A673 (cell line): Measurements from ENCODE around the gene TMEM255A. TPM values are rescaled to one million over a fixed set of nuclear protein-coding genes. Genes with fewer than 3 reads are reported as not detected.
A peak's percentile ranks its signal among the peaks of the same experiment; 100 is the strongest.

Experiments
- BruUV-seq: library from RNA; stranded (reverse); fragments of 400-500 nt; replicated peaks from 2 replicates; lab custom pipeline; 2021; lab: Mats Ljungman, UMichigan
- CTCF ChIA-PET: fragments of 300-600 bp; sonication (Branson Sonifier 250); formaldehyde crosslinking; loops from one replicate; lab custom pipeline; 2022; ENCODE audit warnings: antibody characterized with exemption; lab: Charles Lee
- POLR2A ChIA-PET: fragments of 300-600 bp; sonication (Branson Sonifier 250); formaldehyde crosslinking; loops from one replicate; lab custom pipeline; 2022; ENCODE audit warnings: antibody characterized with exemption; ENCODE audit not compliant: low non-redundant PET; lab: Charles Lee
- DNase-seq: peaks from one replicate; pipeline ENCODE4 v3.0.0-alpha.2; 2015; ENCODE audit warnings: low spot score
- H3K27ac ChIP-seq: fragments of 200-600 bp; sonication (generic); 2 replicates; pipeline ENCODE4 v1.5.1; 2016; ENCODE audit warnings: mixed run types, low read depth, mild to moderate bottlenecking, mixed read lengths, antibody characterized with exemption, low read length; ENCODE audit not compliant: poor library complexity, severe bottlenecking
- H3K27me3 ChIP-seq: fragments of 200-600 bp; sonication (generic); replicated peaks from 2 replicates; pipeline ENCODE4 v1.6.1; 2017; ENCODE audit warnings: mixed run types, low read depth, mild to moderate bottlenecking, mixed read lengths, antibody characterized with exemption, low read length; ENCODE audit not compliant: insufficient read depth, poor library complexity
- H3K36me3 ChIP-seq: fragments of 200-600 bp; sonication (generic); 2 replicates; pipeline ENCODE4 v1.6.1; 2016; ENCODE audit warnings: mixed run types, mild to moderate bottlenecking, mixed read lengths, antibody characterized with exemption, low read length; ENCODE audit not compliant: insufficient read depth, poor library complexity, severe bottlenecking
- H3K4me1 ChIP-seq: fragments of 200-600 bp; sonication (generic); 2 replicates; pipeline ENCODE4 v1.6.1; 2017; ENCODE audit warnings: mixed run types, mild to moderate bottlenecking, mixed read lengths, antibody characterized with exemption, low read length; ENCODE audit not compliant: insufficient read depth, poor library complexity, severe bottlenecking
- H3K4me3 ChIP-seq: fragments of 200-600 bp; sonication (generic); 2 replicates; pipeline ENCODE4 v1.5.1; 2016; ENCODE audit warnings: low read depth, mixed run types, mild to moderate bottlenecking, mixed read lengths, low read length; ENCODE audit not compliant: poor library complexity, severe bottlenecking
- H3K9me3 ChIP-seq: fragments of 200-600 bp; sonication (generic); 2 replicates; pipeline ENCODE4 v1.6.1; 2016; ENCODE audit warnings: mixed run types, low read depth, mild to moderate bottlenecking, mixed read lengths, antibody characterized with exemption, low read length; ENCODE audit not compliant: poor library complexity, severe bottlenecking
- EZH2 ChIP-seq: fragments of 200-600 bp; sonication (generic); IDR thresholded peaks from 2 replicates; pipeline ENCODE4 v1.6.1; 2017; ENCODE audit warnings: borderline replicate concordance, low read depth, mild to moderate bottlenecking, mixed read lengths, antibody characterized with exemption, low read length; ENCODE audit not compliant: poor library complexity, severe bottlenecking
- intact Hi-C: fragments of 100-400 bp; cut with micrococcal nuclease; formaldehyde crosslinking; loops from one replicate; pipeline ENCODE4 v1.10.0; 2022; ENCODE audit not compliant: unreplicated experiment
- total RNA-seq: library from RNA; stranded (reverse); gene quantifications from 2 replicates; pipeline ENCODE4 v1.2.3, GENCODE V29; 2021
- TF ChIP-seq, protein P1 (sequence below): fragments of 300-800, 200-600 bp; sonication (generic); conservative IDR thresholded peaks from 2 replicates; pipeline ENCODE4 v1.5.1; 2017; ENCODE audit warnings: low read depth, mild to moderate bottlenecking, antibody characterized with exemption, low read length, moderate library complexity, mixed read lengths

TMEM255A gene
- total RNA-seq, 1 experiment from 2014 or later: 0.56 TPM

DNA sequence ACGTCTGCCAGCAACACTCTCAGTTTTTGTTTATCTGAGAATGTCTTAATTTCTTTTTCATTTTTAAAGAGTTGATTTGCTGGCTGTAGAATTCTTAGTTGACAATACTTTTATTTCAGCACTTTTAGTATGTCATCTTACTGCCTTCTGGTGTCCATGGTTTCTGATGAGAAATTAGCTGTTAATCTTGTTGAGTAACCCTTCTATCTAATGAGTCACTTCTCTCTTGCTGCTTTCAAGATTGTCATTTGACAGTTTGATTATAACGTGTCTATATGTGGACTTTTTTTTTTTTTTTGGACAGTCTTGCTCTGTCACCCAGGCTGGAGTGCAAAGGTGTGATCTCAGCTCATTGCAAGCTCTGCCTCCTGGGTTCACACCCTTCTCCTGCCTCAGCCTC, 24.0 kb upstream of the TMEM255A start:
- ChIA-PET CTCF (no interaction called here), POLR2A (no interaction called here)
- no peaks in the 10 kb centered on the region for H3K36me3 ChIP-seq
- no peaks in the 10 kb centered on the region for H3K4me1 ChIP-seq
- DNase-seq: no peak
- H3K27me3 ChIP-seq: no peaks in the 10 kb centered on the region
- no peak overlapping the region for H3K27ac ChIP-seq
- peaks cover 13% of the 10 kb centered on the region for H3K9me3 ChIP-seq
- TF ChIP-seq, protein P1, sequence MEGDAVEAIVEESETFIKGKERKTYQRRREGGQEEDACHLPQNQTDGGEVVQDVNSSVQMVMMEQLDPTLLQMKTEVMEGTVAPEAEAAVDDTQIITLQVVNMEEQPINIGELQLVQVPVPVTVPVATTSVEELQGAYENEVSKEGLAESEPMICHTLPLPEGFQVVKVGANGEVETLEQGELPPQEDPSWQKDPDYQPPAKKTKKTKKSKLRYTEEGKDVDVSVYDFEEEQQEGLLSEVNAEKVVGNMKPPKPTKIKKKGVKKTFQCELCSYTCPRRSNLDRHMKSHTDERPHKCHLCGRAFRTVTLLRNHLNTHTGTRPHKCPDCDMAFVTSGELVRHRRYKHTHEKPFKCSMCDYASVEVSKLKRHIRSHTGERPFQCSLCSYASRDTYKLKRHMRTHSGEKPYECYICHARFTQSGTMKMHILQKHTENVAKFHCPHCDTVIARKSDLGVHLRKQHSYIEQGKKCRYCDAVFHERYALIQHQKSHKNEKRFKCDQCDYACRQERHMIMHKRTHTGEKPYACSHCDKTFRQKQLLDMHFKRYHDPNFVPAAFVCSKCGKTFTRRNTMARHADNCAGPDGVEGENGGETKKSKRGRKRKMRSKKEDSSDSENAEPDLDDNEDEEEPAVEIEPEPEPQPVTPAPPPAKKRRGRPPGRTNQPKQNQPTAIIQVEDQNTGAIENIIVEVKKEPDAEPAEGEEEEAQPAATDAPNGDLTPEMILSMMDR: no peak
- TF ChIP-seq EZH2: no peak
- BruUV-seq: no TSS peak
- intact Hi-C loops: no loop called here
- no peak overlapping the region for H3K4me3 ChIP-seq

DNA sequence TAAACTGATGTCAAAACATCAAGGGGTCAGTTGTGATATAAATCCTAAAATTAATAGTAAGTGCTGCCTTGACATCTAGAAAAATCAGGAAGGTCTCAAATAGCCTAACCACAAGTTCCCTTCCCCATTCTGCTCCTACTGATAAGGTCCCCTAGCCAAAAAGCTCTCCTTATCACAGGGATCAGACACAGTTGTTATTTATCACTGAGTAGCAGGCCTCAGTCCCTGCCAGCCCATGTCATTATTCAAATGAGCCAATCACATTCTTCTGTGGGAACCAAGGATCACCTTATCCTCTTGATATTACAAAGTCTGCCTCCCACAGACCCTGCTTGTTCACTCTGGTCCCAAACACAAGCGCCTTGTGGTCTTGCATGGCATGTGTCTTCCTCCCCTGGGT, 23.3 kb upstream of the TMEM255A start:
- CTCF ChIA-PET: no interaction called here
- no TSS peak for BruUV-seq
- intact Hi-C loops: no loop called here

DNA sequence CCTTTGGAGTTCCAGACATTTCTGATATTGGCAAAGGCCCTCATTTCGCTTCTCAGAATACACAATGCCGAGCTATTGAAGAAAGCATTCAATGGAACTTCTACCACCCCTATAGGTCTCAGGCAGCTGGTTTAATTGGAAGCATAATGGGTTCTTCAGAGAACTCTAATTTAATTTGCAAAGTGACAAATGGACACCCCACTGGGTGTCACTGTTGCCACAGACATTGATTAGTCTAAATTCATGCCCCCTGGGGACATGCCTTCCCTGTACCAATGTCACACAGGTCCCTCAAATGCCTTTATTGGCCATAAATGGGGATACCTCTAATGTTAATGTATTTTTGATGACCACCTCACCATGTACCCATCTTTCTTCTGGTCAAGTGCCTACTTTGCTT, 22.9 kb upstream of the TMEM255A start:
- BruUV-seq: no TSS peak
- Histone ChIP-seq H3K9me3 (peaks cover 13% of the 10 kb centered on the region), H3K4me3 (no peak overlapping the region), H3K36me3 (no peaks in the 10 kb centered on the region), H3K27me3 (no peaks in the 10 kb centered on the region), H3K4me1 (no peaks in the 10 kb centered on the region), H3K27ac (no peak overlapping the region)
- ChIA-PET POLR2A (no interaction called here), CTCF (no interaction called here)
- intact Hi-C loops: no loop called here
- DNase-seq: peak; percentile 6
- TF ChIP-seq, protein P1: no peak
- TF ChIP-seq EZH2: no peak

More for the DNA sequence above, 23.3 kb upstream of the TMEM255A start:
- TF ChIP-seq, protein P1: no peak
- TF ChIP-seq EZH2: no peak
- peaks cover 13% of the 10 kb centered on the region for H3K9me3 ChIP-seq
- H3K27ac ChIP-seq: no peak overlapping the region
- H3K27me3 ChIP-seq: no peaks in the 10 kb centered on the region
- no peak overlapping the region for H3K4me3 ChIP-seq
- no peak for DNase-seq
- POLR2A ChIA-PET: no interaction called here
- H3K4me1 ChIP-seq: no peaks in the 10 kb centered on the region
- H3K36me3 ChIP-seq: no peaks in the 10 kb centered on the region
